RWPE2 (cell line): ENCODE results near the gene RGS13.

Experiments
- ATAC-seq: fragments of 200-7000 bp; cut with Tn5 transposase; 3 replicates; pipeline ENCODE4 v1.9.1; 2021; ENCODE audit warnings: low read depth
- DNase-seq: peaks from one replicate; pipeline ENCODE4 v3.0.0-alpha.2; 2020; ENCODE audit warnings: low spot score
- H3K27ac ChIP-seq: fragments of 450-650 bp; 2 replicates; pipeline ENCODE4 v1.5.1; 2017; ENCODE audit warnings: mild to moderate bottlenecking; ENCODE audit not compliant: poor library complexity, severe bottlenecking
- H3K27me3 ChIP-seq: fragments of 250-450 bp; sonication (Bioruptor Pico); 2 replicates; pipeline ENCODE4 v1.5.1; 2021; ENCODE audit warnings: mild to moderate bottlenecking, moderate library complexity; ENCODE audit not compliant: insufficient read depth, poor library complexity, severe bottlenecking
- H3K36me3 ChIP-seq: fragments of 250-450 bp; sonication (Bioruptor Pico); 2 replicates; pipeline ENCODE4 v1.5.1; 2020; ENCODE audit warnings: low read depth, mild to moderate bottlenecking, moderate library complexity
- H3K4me1 ChIP-seq: fragments of 250-450 bp; sonication (Bioruptor Pico); 2 replicates; pipeline ENCODE4 v1.5.1; 2021; ENCODE audit warnings: mild to moderate bottlenecking, moderate library complexity; ENCODE audit not compliant: insufficient read depth, poor library complexity, severe bottlenecking
- H3K4me3 ChIP-seq: fragments of 250-450 bp; sonication (Bioruptor Pico); 2 replicates; pipeline ENCODE4 v1.5.1; 2021; ENCODE audit warnings: mild to moderate bottlenecking, moderate library complexity; ENCODE audit not compliant: severe bottlenecking
- H3K9me3 ChIP-seq: fragments of 250-450 bp; sonication (Bioruptor Pico); 2 replicates; pipeline ENCODE4 v1.5.1; 2021; ENCODE audit warnings: mild to moderate bottlenecking, moderate library complexity; ENCODE audit not compliant: severe bottlenecking
- CTCF ChIP-seq: fragments of 450-650 bp; IDR thresholded peaks from one replicate; pipeline ENCODE4 v1.5.1; 2017; ENCODE audit warnings: mild to moderate bottlenecking, moderate library complexity; ENCODE audit not compliant: poor library complexity, severe bottlenecking

The RGS13 gene

GRCh38 chr1:192707978-192708547 is 72.1 kb downstream of the RGS13 start:
- TF ChIP-seq CTCF = no peak
- Histone ChIP-seq H3K9me3 (no peaks in the 10 kb centered on the region), H3K36me3 (no peaks in the 10 kb centered on the region), H3K4me1 (no peaks in the 10 kb centered on the region), H3K27ac (no peak overlapping the region), H3K4me3 (no peak overlapping the region), H3K27me3 (no peaks in the 10 kb centered on the region)
- no peak for DNase-seq
- no peak for ATAC-seq

DNA sequence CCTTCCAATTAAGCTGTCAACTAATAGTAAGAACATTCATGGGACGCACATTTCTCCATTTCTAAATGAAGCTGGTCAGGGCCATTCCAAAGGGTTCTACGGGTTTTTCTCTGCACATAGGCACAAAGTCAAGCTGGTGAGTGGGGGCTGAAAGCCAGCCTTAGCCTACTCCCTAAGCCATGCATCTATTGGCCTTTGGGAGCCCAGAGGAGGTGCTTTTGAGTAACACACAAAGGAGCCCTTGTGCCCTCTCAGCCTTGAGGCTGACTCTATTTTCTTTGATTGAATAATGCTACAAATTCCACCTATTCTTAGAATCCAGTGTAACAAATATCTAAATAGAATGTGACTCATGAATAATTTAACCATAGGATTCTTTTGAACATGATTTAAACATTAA is 73.6 kb downstream of the RGS13 start:
- no peaks in the 10 kb centered on the region for H3K9me3 ChIP-seq
- H3K27ac ChIP-seq = no peak overlapping the region
- H3K36me3 ChIP-seq = no peaks in the 10 kb centered on the region
- ATAC-seq (no peak), DNase-seq (no peak)
- H3K4me3 ChIP-seq = no peak overlapping the region
- no peaks in the 10 kb centered on the region for H3K27me3 ChIP-seq
- no peak for TF ChIP-seq CTCF
- H3K4me1 ChIP-seq = no peaks in the 10 kb centered on the region
